HEK293T (cell line): ENCODE measurements around the gene GSTT2B.

Source experiments
- ARNT ChIP-seq: fragments of 450-650 bp; IDR thresholded peaks from 2 replicates; pipeline ENCODE4 v1.6.1; 2017; ENCODE audit warnings: mild to moderate bottlenecking
- BHLHE40 ChIP-seq: fragments of 450-650 bp; IDR thresholded peaks from 2 replicates; pipeline ENCODE4 v1.6.1; 2016; ENCODE audit warnings: mild to moderate bottlenecking, moderate library complexity, borderline replicate concordance
- ELF4 ChIP-seq: fragments of 450-650 bp; IDR thresholded peaks from 2 replicates; pipeline ENCODE4 v1.6.1; 2017; ENCODE audit warnings: antibody characterized with exemption
- FOXK2 ChIP-seq: fragments of 450-650 bp; IDR thresholded peaks from 2 replicates; pipeline ENCODE4 v1.6.1; 2016; ENCODE audit warnings: mild to moderate bottlenecking
- L3MBTL2 ChIP-seq: fragments of 450-650 bp; conservative IDR thresholded peaks from 2 replicates; pipeline ENCODE4 v1.6.1; 2016; ENCODE audit warnings: mild to moderate bottlenecking
- NFRKB ChIP-seq: fragments of 450-650 bp; IDR thresholded peaks from 2 replicates; pipeline ENCODE4 v1.6.1; 2016; ENCODE audit warnings: mild to moderate bottlenecking, moderate library complexity
- PKNOX1 ChIP-seq: fragments of 450-650 bp; IDR thresholded peaks from 2 replicates; pipeline ENCODE4 v1.6.1; 2016
- SP1 ChIP-seq: fragments of 450-650 bp; IDR thresholded peaks from 2 replicates; pipeline ENCODE4 v1.6.1; 2017
- SUZ12 ChIP-seq: fragments of 450-650 bp; IDR thresholded peaks from 2 replicates; pipeline ENCODE4 v1.6.1; 2016; ENCODE audit warnings: mild to moderate bottlenecking
- ZNF384 ChIP-seq: fragments of 450-650 bp; IDR thresholded peaks from 2 replicates; pipeline ENCODE4 v1.6.1; 2016

GRCh38 chr22:23969071-23969470 lies 8.1 kb upstream of the GSTT2B start:
- TF ChIP-seq FOXK2 (no peak), NFRKB (no peak), ARNT (no peak), PKNOX1 (no peak), SUZ12 (no peak), ZNF384 (no peak), BHLHE40 (no peak), SP1 (no peak), ELF4 (no peak), L3MBTL2 (no peak)
